HG03565 (cell line): ENCODE data around the gene PSD4.

ENCODE experiments used
- ATAC-seq: cut with Tn5 transposase; IDR thresholded peaks from one replicate; pipeline ENCODE4 v1.9.1; 2021; ENCODE audit warnings: mild to moderate bottlenecking, moderate library complexity; ENCODE audit not compliant: unreplicated experiment

PSD4 gene

GRCh38 chr2:113258471-113259147 lies 84.8 kb downstream of the PSD4 start:
- no peak for ATAC-seq
